ENCODE measurements around the gene PHF2.

Gene PHF2

GRCh38 chr9:93587651-93588347, 11.4 kb downstream of the PHF2 start:
- no peak for FAIRE-seq

GRCh38 chr9:93588641-93589609, 12.5 kb downstream of the PHF2 start:
- no peak for FAIRE-seq

- no peak for FAIRE-seq
Observed at GRCh38 chr9:93589688-93590087, 13.3 kb downstream of the PHF2 start.

GRCh38 chr9:93590609-93591234, 14.3 kb downstream of the PHF2 start:
- no peak for FAIRE-seq

GRCh38 chr9:93591301-93592007, 15.1 kb downstream of the PHF2 start:
- no peak for FAIRE-seq

GRCh38 chr9:93592008-93592642, 15.7 kb downstream of the PHF2 start:
- no peak for FAIRE-seq

GRCh38 chr9:93592643-93593021, 16.2 kb downstream of the PHF2 start:
- no peak for FAIRE-seq

- FAIRE-seq = no peak
Observed at GRCh38 chr9:93593144-93593658, 16.8 kb downstream of the PHF2 start.

GRCh38 chr9:93594041-93594756, 17.8 kb downstream of the PHF2 start:
- no peak for FAIRE-seq

- FAIRE-seq = no peak
Observed at GRCh38 chr9:93595461-93595860, 19.1 kb downstream of the PHF2 start.

GRCh38 chr9:93595861-93596365, 19.5 kb downstream of the PHF2 start:
- FAIRE-seq = no peak

GRCh38 chr9:93596399-93596798, 20.0 kb downstream of the PHF2 start:
- no peak for FAIRE-seq

- no peak for FAIRE-seq
Observed at GRCh38 chr9:93597142-93597706, 20.8 kb downstream of the PHF2 start.

GRCh38 chr9:93597871-93598646, 21.7 kb downstream of the PHF2 start:
- no peak for FAIRE-seq

GRCh38 chr9:93598647-93599241, 22.4 kb downstream of the PHF2 start:
- FAIRE-seq = no peak

GRCh38 chr9:93599571-93600403, 23.4 kb downstream of the PHF2 start:
- FAIRE-seq = no peak

- no peak for FAIRE-seq
Observed at GRCh38 chr9:93600504-93600903, 24.1 kb downstream of the PHF2 start.

- no peak for FAIRE-seq
Observed at GRCh38 chr9:93601063-93601462, 24.7 kb downstream of the PHF2 start.

- no peak for FAIRE-seq
Observed at GRCh38 chr9:93601666-93602065, 25.3 kb downstream of the PHF2 start.
